ENCODE measurements around the gene RBM17.

- TF ChIP-seq, protein P1, sequence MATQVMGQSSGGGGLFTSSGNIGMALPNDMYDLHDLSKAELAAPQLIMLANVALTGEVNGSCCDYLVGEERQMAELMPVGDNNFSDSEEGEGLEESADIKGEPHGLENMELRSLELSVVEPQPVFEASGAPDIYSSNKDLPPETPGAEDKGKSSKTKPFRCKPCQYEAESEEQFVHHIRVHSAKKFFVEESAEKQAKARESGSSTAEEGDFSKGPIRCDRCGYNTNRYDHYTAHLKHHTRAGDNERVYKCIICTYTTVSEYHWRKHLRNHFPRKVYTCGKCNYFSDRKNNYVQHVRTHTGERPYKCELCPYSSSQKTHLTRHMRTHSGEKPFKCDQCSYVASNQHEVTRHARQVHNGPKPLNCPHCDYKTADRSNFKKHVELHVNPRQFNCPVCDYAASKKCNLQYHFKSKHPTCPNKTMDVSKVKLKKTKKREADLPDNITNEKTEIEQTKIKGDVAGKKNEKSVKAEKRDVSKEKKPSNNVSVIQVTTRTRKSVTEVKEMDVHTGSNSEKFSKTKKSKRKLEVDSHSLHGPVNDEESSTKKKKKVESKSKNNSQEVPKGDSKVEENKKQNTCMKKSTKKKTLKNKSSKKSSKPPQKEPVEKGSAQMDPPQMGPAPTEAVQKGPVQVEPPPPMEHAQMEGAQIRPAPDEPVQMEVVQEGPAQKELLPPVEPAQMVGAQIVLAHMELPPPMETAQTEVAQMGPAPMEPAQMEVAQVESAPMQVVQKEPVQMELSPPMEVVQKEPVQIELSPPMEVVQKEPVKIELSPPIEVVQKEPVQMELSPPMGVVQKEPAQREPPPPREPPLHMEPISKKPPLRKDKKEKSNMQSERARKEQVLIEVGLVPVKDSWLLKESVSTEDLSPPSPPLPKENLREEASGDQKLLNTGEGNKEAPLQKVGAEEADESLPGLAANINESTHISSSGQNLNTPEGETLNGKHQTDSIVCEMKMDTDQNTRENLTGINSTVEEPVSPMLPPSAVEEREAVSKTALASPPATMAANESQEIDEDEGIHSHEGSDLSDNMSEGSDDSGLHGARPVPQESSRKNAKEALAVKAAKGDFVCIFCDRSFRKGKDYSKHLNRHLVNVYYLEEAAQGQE (IDR thresholded peaks at IDR 0.05; ENCODE audit: insufficient replicate concordance, low read depth), result no peak
- TF ChIP-seq CTCF (IDR thresholded peaks at IDR 0.05; ENCODE audit: insufficient read depth, low read length) (no peak), POLR2AphosphoS5 (IDR thresholded peaks at IDR 0.05; ENCODE audit: low read depth) (no peak)
Observed at GRCh38 chr10:6071181-6072175, 17.4 kb upstream of the RBM17 start.

Data from HL-60 (cell line).